Measurements from ENCODE around the gene RASSF4. TPM values are rescaled to one million over a fixed set of nuclear protein-coding genes. Genes with fewer than 3 reads are reported as not detected.

The RASSF4 gene
- total and polyA plus RNA-seq, 3 experiments from 2014 or later: 0.85 to 2.8 (median 2.8) TPM

- Histone ChIP-seq H3K9me3 (ENCODE audit: low read length) (peaks cover 4% of the 10 kb centered on the region), H3K36me3 (ENCODE audit: insufficient read depth, low read length) (no peaks in the 10 kb centered on the region), H3K4me1 (ENCODE audit: insufficient read depth, low read length) (no peaks in the 10 kb centered on the region), H3K4me3 (ENCODE audit: low read length) (no peak overlapping the region), H3K27me3 (ENCODE audit: insufficient read depth, low read length, poor library complexity, severe bottlenecking) (no peaks in the 10 kb centered on the region), H3K27ac (ENCODE audit: low read depth, low read length) (no peak overlapping the region)
- peaks cover 17 to 22% (median 20%) of the 10 kb centered on the region in 5 donors for H3K9me3 Mint-ChIP-seq
- peaks cover 2 to 7% (median 6%) of the 10 kb centered on the region in 3 donors for H3K36me3 Mint-ChIP-seq
- POLR2A ChIA-PET: no interaction called here
- H3K4me1 Mint-ChIP-seq: no peaks in the 10 kb centered on the region
- CTCF ChIA-PET: interaction anchor here (2.8 kb wide), 1 partner anchor 15 kb away, joined by 13 read pairs; no protein-coding TSS in a partner anchor
- no peak for DNase-seq
- peaks cover 4 to 15% of the 10 kb centered on the region in 2 donors for H3K27me3 Mint-ChIP-seq
- H3K4me3 Mint-ChIP-seq: no peak overlapping the region
- H3K27ac Mint-ChIP-seq: no peak overlapping the region
Observed at GRCh38 chr10:44947371-44948152, 12.0 kb upstream of the RASSF4 start.

GRCh38 chr10:44948642-44949041, 11.0 kb upstream of the RASSF4 start:
- Mint-ChIP-seq H3K27ac (no peak overlapping the region), H3K9me3 (peaks cover 12 to 17% (median 14%) of the 10 kb centered on the region in 5 donors), H3K4me3 (no peak overlapping the region), H3K27me3 (peaks cover 0 to 9% of the 10 kb centered on the region in 2 donors), H3K4me1 (no peaks in the 10 kb centered on the region), H3K36me3 (peaks cover 4 to 9% (median 6%) of the 10 kb centered on the region in 3 donors)
- Histone ChIP-seq H3K4me3 (ENCODE audit: low read length) (no peak overlapping the region), H3K27me3 (ENCODE audit: insufficient read depth, low read length, poor library complexity, severe bottlenecking) (no peaks in the 10 kb centered on the region), H3K9me3 (ENCODE audit: low read length) (peaks cover 4% of the 10 kb centered on the region), H3K36me3 (ENCODE audit: insufficient read depth, low read length) (no peaks in the 10 kb centered on the region), H3K4me1 (ENCODE audit: insufficient read depth, low read length) (no peaks in the 10 kb centered on the region), H3K27ac (ENCODE audit: low read depth, low read length) (no peak overlapping the region)
- POLR2A ChIA-PET: no interaction called here
- DNase-seq: no peak
- CTCF ChIA-PET: interaction anchor here (2.5 kb wide), 1 partner anchor 16 kb away, joined by 8 read pairs; no protein-coding TSS in a partner anchor

- peaks cover 4 to 10% (median 6%) of the 10 kb centered on the region in 3 donors for H3K36me3 Mint-ChIP-seq
Observed at GRCh38 chr10:44949127-44949802, 10.3 kb upstream of the RASSF4 start.

GRCh38 chr10:44949915-44950314, 9.7 kb upstream of the RASSF4 start:
- no peak for DNase-seq
- ChIA-PET CTCF (interaction anchor here (1.3 to 2.5 kb wide), 2 partner anchors 16 to 17 kb away, joined by 4 to 8 read pairs; no protein-coding TSS in a partner anchor), POLR2A (no interaction called here)
- peaks cover 3 to 8% (median 4%) of the 10 kb centered on the region in 5 donors for H3K9me3 Mint-ChIP-seq
- peaks cover 0 to 7% of the 10 kb centered on the region in 2 donors for H3K27me3 Mint-ChIP-seq
- H3K4me1 Mint-ChIP-seq: peaks cover 3 to 7% (median 7%) of the 10 kb centered on the region in 3 donors
- Histone ChIP-seq H3K36me3 (ENCODE audit: insufficient read depth, low read length) (no peaks in the 10 kb centered on the region), H3K9me3 (ENCODE audit: low read length) (no peaks in the 10 kb centered on the region), H3K27me3 (ENCODE audit: insufficient read depth, low read length, poor library complexity, severe bottlenecking) (no peaks in the 10 kb centered on the region), H3K4me1 (ENCODE audit: insufficient read depth, low read length) (no peaks in the 10 kb centered on the region), H3K4me3 (ENCODE audit: low read length) (no peak overlapping the region), H3K27ac (ENCODE audit: low read depth, low read length) (no peak overlapping the region)
- no peak overlapping the region for H3K27ac Mint-ChIP-seq
- no peak overlapping the region for H3K4me3 Mint-ChIP-seq
- peaks cover 4 to 10% (median 8%) of the 10 kb centered on the region in 3 donors for H3K36me3 Mint-ChIP-seq

More at GRCh38 chr10:44949127-44949802, 10.3 kb upstream of the RASSF4 start:
- no peaks in the 10 kb centered on the region for H3K4me1 ChIP-seq (ENCODE audit: insufficient read depth, low read length)
- CTCF ChIA-PET: interaction anchor here (1.3 to 2.5 kb wide), 2 partner anchors 16 to 17 kb away, joined by 4 to 8 read pairs; no protein-coding TSS in a partner anchor
- H3K27me3 Mint-ChIP-seq: peaks cover 0 to 9% of the 10 kb centered on the region in 2 donors
- no peak overlapping the region for H3K27ac Mint-ChIP-seq
- H3K27me3 ChIP-seq (ENCODE audit: insufficient read depth, low read length, poor library complexity, severe bottlenecking): no peaks in the 10 kb centered on the region
- H3K36me3 ChIP-seq (ENCODE audit: insufficient read depth, low read length): no peaks in the 10 kb centered on the region
- no peak overlapping the region for H3K4me3 ChIP-seq (ENCODE audit: low read length)
- H3K9me3 ChIP-seq (ENCODE audit: low read length): peaks cover 2% of the 10 kb centered on the region
- H3K4me1 Mint-ChIP-seq: peaks cover 0 to 5% (median under 1%) of the 10 kb centered on the region in 3 donors
- POLR2A ChIA-PET: no interaction called here
- no peak overlapping the region for H3K27ac ChIP-seq (ENCODE audit: low read depth, low read length)
- H3K9me3 Mint-ChIP-seq: peaks cover 9 to 13% (median 9%) of the 10 kb centered on the region in 5 donors
- no peak for DNase-seq
- H3K4me3 Mint-ChIP-seq: no peak overlapping the region

GRCh38 chr10:44950326-44951225, 9.0 kb upstream of the RASSF4 start:
- H3K36me3 ChIP-seq (ENCODE audit: insufficient read depth, low read length): no peaks in the 10 kb centered on the region
- Mint-ChIP-seq H3K27ac (peak overlapping the region in 1 of 8 donors; percentile 80), H3K4me1 (peaks cover 4 to 9% (median 8%) of the 10 kb centered on the region in 3 donors), H3K36me3 (peaks cover 0 to 10% (median 8%) of the 10 kb centered on the region in 3 donors), H3K9me3 (peaks cover 0 to 3% (median 0%) of the 10 kb centered on the region in 5 donors), H3K4me3 (no peak overlapping the region), H3K27me3 (peaks cover 0 to 3% of the 10 kb centered on the region in 2 donors)
- no peak overlapping the region for H3K4me3 ChIP-seq (ENCODE audit: low read length)
- ChIA-PET CTCF (interaction anchor here (1.3 to 2.5 kb wide), 2 partner anchors 16 to 18 kb away, joined by 4 to 8 read pairs; no protein-coding TSS in a partner anchor), POLR2A (no interaction called here)
- H3K9me3 ChIP-seq (ENCODE audit: low read length): no peaks in the 10 kb centered on the region
- no peaks in the 10 kb centered on the region for H3K4me1 ChIP-seq (ENCODE audit: insufficient read depth, low read length)
- no peak overlapping the region for H3K27ac ChIP-seq (ENCODE audit: low read depth, low read length)
- no peaks in the 10 kb centered on the region for H3K27me3 ChIP-seq (ENCODE audit: insufficient read depth, low read length, poor library complexity, severe bottlenecking)
- DNase-seq: no peak

GRCh38 chr10:44951576-44952226, 7.9 kb upstream of the RASSF4 start:
- no peaks in the 10 kb centered on the region for H3K9me3 ChIP-seq (ENCODE audit: low read length)
- H3K4me1 Mint-ChIP-seq: peaks cover 9 to 18% (median 15%) of the 10 kb centered on the region in 3 donors
- no peaks in the 10 kb centered on the region for H3K27me3 Mint-ChIP-seq
- H3K4me3 Mint-ChIP-seq: no peak overlapping the region
- H3K27ac ChIP-seq (ENCODE audit: low read depth, low read length): no peak overlapping the region
- H3K36me3 Mint-ChIP-seq: peaks cover 0 to 18% (median 13%) of the 10 kb centered on the region in 3 donors
- no peaks in the 10 kb centered on the region for H3K27me3 ChIP-seq (ENCODE audit: insufficient read depth, low read length, poor library complexity, severe bottlenecking)
- H3K27ac Mint-ChIP-seq: peak overlapping the region in 1 of 8 donors; percentile 21
- H3K9me3 Mint-ChIP-seq: no peaks in the 10 kb centered on the region
- DNase-seq: no peak
- no peaks in the 10 kb centered on the region for H3K36me3 ChIP-seq (ENCODE audit: insufficient read depth, low read length)
- ChIA-PET POLR2A (no interaction called here), CTCF (interaction anchor here (0.7 to 3.0 kb wide), 2 partner anchors 17 to 19 kb away, joined by 3 to 10 read pairs; no protein-coding TSS in a partner anchor)
- H3K4me1 ChIP-seq (ENCODE audit: insufficient read depth, low read length): no peaks in the 10 kb centered on the region
- no peak overlapping the region for H3K4me3 ChIP-seq (ENCODE audit: low read length)

GRCh38 chr10:44952779-44953231, 6.8 kb upstream of the RASSF4 start:
- Mint-ChIP-seq H3K4me3 (peak overlapping the region in 1 of 7 donors; percentile 18), H3K9me3 (no peaks in the 10 kb centered on the region), H3K4me1 (peaks cover 14 to 24% (median 18%) of the 10 kb centered on the region in 3 donors), H3K27me3 (no peaks in the 10 kb centered on the region), H3K36me3 (peaks cover 0 to 21% (median 16%) of the 10 kb centered on the region in 3 donors), H3K27ac (peak overlapping the region in 1 of 8 donors; percentile 17)
- Histone ChIP-seq H3K36me3 (ENCODE audit: insufficient read depth, low read length) (no peaks in the 10 kb centered on the region), H3K4me3 (ENCODE audit: low read length) (no peak overlapping the region), H3K4me1 (ENCODE audit: insufficient read depth, low read length) (no peaks in the 10 kb centered on the region), H3K27ac (ENCODE audit: low read depth, low read length) (no peak overlapping the region), H3K9me3 (ENCODE audit: low read length) (no peaks in the 10 kb centered on the region), H3K27me3 (ENCODE audit: insufficient read depth, low read length, poor library complexity, severe bottlenecking) (no peaks in the 10 kb centered on the region)
- ChIA-PET POLR2A (no interaction called here), CTCF (interaction anchor here (3.0 kb wide), 1 partner anchor 20 kb away, joined by 10 read pairs; no protein-coding TSS in a partner anchor)
- no peak for DNase-seq

Data from CD8-positive, alpha-beta memory T cell (primary cell).